GM18873 (cell line): ENCODE measurements around the gene GBGT1.
"Not testable (repeated sequence)": the region's sequence is repeated elsewhere in the genome, so short reads cannot be mapped to it uniquely, and the experiment has no call there.

ENCODE experiments used
- ATAC-seq: cut with Tn5 transposase; IDR thresholded peaks from one replicate; pipeline ENCODE4 v1.9.1; 2021; ENCODE audit warnings: mild to moderate bottlenecking, moderate library complexity, moderate number of reproducible peaks; ENCODE audit not compliant: unreplicated experiment, low FRiP score

Gene GBGT1

GRCh38 chr9:133163504-133164172 lies at the start of gene GBGT1:
GBGT1 (minus strand) TSS chr9:133163914; CDS start chr9:133162412, 1,502 bp downstream.
- no peak for ATAC-seq

GRCh38 chr9:133210609-133211008 lies 46.9 kb upstream of the GBGT1 start:
- ATAC-seq: no peak

- no peak for ATAC-seq
Observed at GRCh38 chr9:133210202-133210532, 46.5 kb upstream of the GBGT1 start.

- ATAC-seq: not testable (repeated sequence)
Observed at GRCh38 chr9:133209327-133210201, 45.9 kb upstream of the GBGT1 start.

- ATAC-seq: not testable (repeated sequence)
Observed at GRCh38 chr9:133208880-133209300, 45.2 kb upstream of the GBGT1 start, which contains the start of gene OBP2B. OBP2B (minus strand) TSS chr9:133209250; CDS start chr9:133209199, 51 bp downstream.

GRCh38 chr9:133208171-133208879 lies 44.6 kb upstream of the GBGT1 start:
- not testable (repeated sequence) for ATAC-seq

GRCh38 chr9:133207540-133208170 lies 43.9 kb upstream of the GBGT1 start:
- no peak for ATAC-seq

- no peak for ATAC-seq
Observed at GRCh38 chr9:133207021-133207531, 43.4 kb upstream of the GBGT1 start.

GRCh38 chr9:133205996-133206931 lies 42.5 kb upstream of the GBGT1 start:
- no peak for ATAC-seq

- ATAC-seq: not testable (repeated sequence)
Observed at GRCh38 chr9:133205481-133205887, 41.8 kb upstream of the GBGT1 start.

GRCh38 chr9:133204993-133205336 lies 41.3 kb upstream of the GBGT1 start:
- no peak for ATAC-seq

- ATAC-seq: no peak
Observed at GRCh38 chr9:133204335-133204992, 40.8 kb upstream of the GBGT1 start.

- no peak for ATAC-seq
Observed at GRCh38 chr9:133203506-133204075, 39.9 kb upstream of the GBGT1 start.

- no peak for ATAC-seq
Observed at GRCh38 chr9:133202688-133203453, 39.2 kb upstream of the GBGT1 start.

GRCh38 chr9:133202145-133202513 lies 38.4 kb upstream of the GBGT1 start:
- ATAC-seq: no peak

GRCh38 chr9:133201424-133202144 lies 37.9 kb upstream of the GBGT1 start:
- ATAC-seq: no peak

- no peak for ATAC-seq
Observed at GRCh38 chr9:133200631-133201030, 36.9 kb upstream of the GBGT1 start.
